Progenitor cell of endocrine pancreas (in vitro differentiated cells): ENCODE measurements around the gene LRSAM1. TPM values are rescaled to one million over a fixed set of nuclear protein-coding genes. Genes with fewer than 3 reads are reported as not detected.

Experiments
- DNase-seq: peaks from one replicate; pipeline ENCODE4 v3.0.0; 2021; ENCODE audit warnings: low spot score; ENCODE audit not compliant: unreplicated experiment
- H3K27ac Mint-ChIP-seq: 2 replicates; pipeline ENCODE4 v1.8.0; 2021; ENCODE audit warnings: mild to moderate bottlenecking, moderate library complexity, mixed read lengths
- H3K27me3 Mint-ChIP-seq: 2 replicates; pipeline ENCODE4 v1.8.0; 2021; ENCODE audit warnings: mixed read lengths
- H3K36me3 Mint-ChIP-seq: 2 replicates; pipeline ENCODE4 v1.8.0; 2022; ENCODE audit warnings: mixed read lengths; ENCODE audit not compliant: insufficient read depth
- H3K4me1 Mint-ChIP-seq: 2 replicates; pipeline ENCODE4 v1.8.0; 2021; ENCODE audit warnings: low read depth, mixed read lengths
- H3K4me3 Mint-ChIP-seq: 2 replicates; pipeline ENCODE4 v1.8.0; 2021; ENCODE audit warnings: low read depth, mild to moderate bottlenecking, moderate library complexity, mixed read lengths
- H3K9me3 Mint-ChIP-seq: 2 replicates; pipeline ENCODE4 v1.8.0; 2021; ENCODE audit warnings: low read depth, mixed read lengths
- CTCF ChIP-seq: fragments of 200-600 bp; sonication (generic); IDR thresholded peaks from one replicate; pipeline ENCODE4 v1.5.0; 2021; ENCODE audit warnings: antibody characterized with exemption, mild to moderate bottlenecking; ENCODE audit not compliant: unreplicated experiment
- total RNA-seq: library from RNA; stranded (reverse); gene quantifications from 2 replicates; pipeline ENCODE4 v1.2.1, GENCODE V29; 2021

The LRSAM1 gene
- total RNA-seq, 1 donor from 2014 or later: 28.5 TPM

GRCh38 chr9:127529671-127530070, 78.4 kb downstream of the LRSAM1 start:
- no peak for TF ChIP-seq CTCF
- DNase-seq: no peak
- Mint-ChIP-seq H3K4me1 (peaks cover 1% of the 10 kb centered on the region), H3K4me3 (no peak overlapping the region), H3K27ac (no peak overlapping the region), H3K27me3 (no peaks in the 10 kb centered on the region), H3K9me3 (peaks cover 7% of the 10 kb centered on the region), H3K36me3 (peaks cover 22% of the 10 kb centered on the region)

GRCh38 chr9:127530206-127530941, 79.1 kb downstream of the LRSAM1 start:
- TF ChIP-seq CTCF: no peak
- Mint-ChIP-seq H3K36me3 (peaks cover 15% of the 10 kb centered on the region), H3K9me3 (peaks cover 3% of the 10 kb centered on the region), H3K27ac (no peak overlapping the region), H3K4me3 (no peak overlapping the region), H3K4me1 (peaks cover 1% of the 10 kb centered on the region), H3K27me3 (no peaks in the 10 kb centered on the region)
- DNase-seq: no peak

- H3K27ac Mint-ChIP-seq: no peak overlapping the region
- DNase-seq: no peak
- H3K4me1 Mint-ChIP-seq: peaks cover 1% of the 10 kb centered on the region
- no peaks in the 10 kb centered on the region for H3K9me3 Mint-ChIP-seq
- no peak overlapping the region for H3K4me3 Mint-ChIP-seq
- peaks cover 5% of the 10 kb centered on the region for H3K36me3 Mint-ChIP-seq
- TF ChIP-seq CTCF: no peak
- H3K27me3 Mint-ChIP-seq: no peaks in the 10 kb centered on the region
Measured at GRCh38 chr9:127531676-127532075, 80.4 kb downstream of the LRSAM1 start.

- Mint-ChIP-seq H3K9me3 (no peaks in the 10 kb centered on the region), H3K36me3 (no peaks in the 10 kb centered on the region), H3K4me1 (peaks cover 4% of the 10 kb centered on the region), H3K27ac (no peak overlapping the region), H3K27me3 (no peaks in the 10 kb centered on the region), H3K4me3 (no peak overlapping the region)
- no peak for TF ChIP-seq CTCF
- DNase-seq: no peak
Measured at GRCh38 chr9:127534250-127534906, 83.1 kb downstream of the LRSAM1 start.

- Mint-ChIP-seq H3K27me3 (no peaks in the 10 kb centered on the region), H3K4me1 (peaks cover 4% of the 10 kb centered on the region), H3K9me3 (no peaks in the 10 kb centered on the region), H3K36me3 (no peaks in the 10 kb centered on the region), H3K27ac (no peak overlapping the region), H3K4me3 (no peak overlapping the region)
- no peak for TF ChIP-seq CTCF
- no peak for DNase-seq
Measured at GRCh38 chr9:127534931-127535330, 83.6 kb downstream of the LRSAM1 start.
